Neural crest cell (in vitro differentiated cells): Measurements from ENCODE around the gene MCF2L. TPM values are rescaled to one million over a fixed set of nuclear protein-coding genes. Genes with fewer than 3 reads are reported as not detected.

ENCODE experiments used
- DNase-seq: peaks from one replicate; pipeline ENCODE4 v3.0.0; 2021; ENCODE audit warnings: low read depth, mixed read lengths, low spot score
- H3K27ac Mint-ChIP-seq: one replicate; pipeline ENCODE4 v1.8.0; 2021; ENCODE audit warnings: mild to moderate bottlenecking, mixed read lengths; ENCODE audit not compliant: unreplicated experiment
- H3K27me3 Mint-ChIP-seq: 2 replicates; pipeline ENCODE4 v1.8.0; 2021; ENCODE audit warnings: low read depth, mild to moderate bottlenecking, mixed read lengths
- H3K36me3 Mint-ChIP-seq: 2 replicates; pipeline ENCODE4 v1.8.0; 2021; ENCODE audit warnings: low read depth, mild to moderate bottlenecking, mixed read lengths
- H3K4me1 Mint-ChIP-seq: 2 replicates; pipeline ENCODE4 v1.8.0; 2021; ENCODE audit warnings: mixed read lengths
- H3K4me3 Mint-ChIP-seq: one replicate; pipeline ENCODE4 v1.8.0; 2021; ENCODE audit warnings: mild to moderate bottlenecking, mixed read lengths
- H3K9me3 Mint-ChIP-seq: 2 replicates; pipeline ENCODE4 v1.8.0; 2021; ENCODE audit warnings: mixed read lengths
- CTCF ChIP-seq: fragments of 200-600 bp; sonication (generic); conservative IDR thresholded peaks from 2 replicates; pipeline ENCODE4 v1.5.0; 2021; ENCODE audit warnings: antibody characterized with exemption, mild to moderate bottlenecking
- total RNA-seq: library from RNA; stranded (reverse); gene quantifications from 2 replicates; pipeline ENCODE4 v1.2.1, GENCODE V29; 2021

MCF2L gene
- total RNA-seq, 1 donor from 2014 or later, result 59.9 TPM

- Mint-ChIP-seq H3K9me3 (no peaks in the 10 kb centered on the region), H3K4me3 (no peak overlapping the region), H3K4me1 (no peaks in the 10 kb centered on the region), H3K27ac (no peak overlapping the region), H3K27me3 (no peaks in the 10 kb centered on the region), H3K36me3 (no peaks in the 10 kb centered on the region)
- TF ChIP-seq CTCF, result no peak
- no peak for DNase-seq
Measured at GRCh38 chr13:113063091-113063491, 94.1 kb downstream of the MCF2L start.

DNA sequence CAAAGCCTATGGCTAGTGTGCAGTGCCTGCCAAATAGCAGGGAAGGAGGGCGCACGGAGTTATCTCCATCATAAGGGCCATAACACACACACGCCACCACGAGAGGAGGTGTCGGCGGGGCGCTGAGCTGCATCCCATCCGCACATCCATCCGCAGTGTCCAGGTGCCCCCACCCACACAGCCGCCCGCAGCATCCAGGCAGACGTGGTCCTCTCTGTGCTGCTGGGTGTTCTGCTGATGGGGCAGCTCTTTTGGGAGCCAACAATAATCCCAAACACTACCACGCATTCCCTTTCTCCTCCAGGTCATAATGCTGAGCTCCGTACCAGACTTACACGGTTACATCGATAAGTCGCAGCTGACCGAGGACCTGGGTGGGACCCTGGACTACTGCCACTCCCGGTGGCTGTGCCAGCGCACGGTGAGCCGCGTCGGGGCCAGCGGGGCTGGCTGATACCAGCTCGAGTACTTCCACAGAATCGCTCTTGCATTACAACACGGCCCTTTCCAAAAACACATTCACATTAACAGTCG is 95.1 kb downstream of the MCF2L start:
- no peaks in the 10 kb centered on the region for H3K36me3 Mint-ChIP-seq
- no peak overlapping the region for H3K27ac Mint-ChIP-seq
- no peaks in the 10 kb centered on the region for H3K9me3 Mint-ChIP-seq
- H3K4me1 Mint-ChIP-seq, result no peaks in the 10 kb centered on the region
- no peak for DNase-seq
- TF ChIP-seq CTCF, result no peak
- no peak overlapping the region for H3K4me3 Mint-ChIP-seq
- H3K27me3 Mint-ChIP-seq, result no peaks in the 10 kb centered on the region

GRCh38 chr13:113064534-113065405 is 95.8 kb downstream of the MCF2L start:
- no peak for DNase-seq
- H3K4me1 Mint-ChIP-seq, result no peaks in the 10 kb centered on the region
- no peak for TF ChIP-seq CTCF
- no peaks in the 10 kb centered on the region for H3K36me3 Mint-ChIP-seq
- H3K27me3 Mint-ChIP-seq, result no peaks in the 10 kb centered on the region
- H3K9me3 Mint-ChIP-seq, result no peaks in the 10 kb centered on the region
- H3K4me3 Mint-ChIP-seq, result no peak overlapping the region
- peak overlapping the region; percentile 35 for H3K27ac Mint-ChIP-seq

- H3K9me3 Mint-ChIP-seq, result no peaks in the 10 kb centered on the region
- H3K27me3 Mint-ChIP-seq, result no peaks in the 10 kb centered on the region
- no peak for TF ChIP-seq CTCF
- H3K27ac Mint-ChIP-seq, result no peak overlapping the region
- peaks cover 4% of the 10 kb centered on the region for H3K36me3 Mint-ChIP-seq
- no peak overlapping the region for H3K4me3 Mint-ChIP-seq
- no peaks in the 10 kb centered on the region for H3K4me1 Mint-ChIP-seq
- DNase-seq, result no peak
Measured at GRCh38 chr13:113065406-113066141, 96.6 kb downstream of the MCF2L start.

- H3K9me3 Mint-ChIP-seq, result no peaks in the 10 kb centered on the region
- H3K36me3 Mint-ChIP-seq, result peaks cover 9% of the 10 kb centered on the region
- TF ChIP-seq CTCF, result no peak
- no peak overlapping the region for H3K27ac Mint-ChIP-seq
- no peaks in the 10 kb centered on the region for H3K27me3 Mint-ChIP-seq
- DNase-seq, result no peak
- no peaks in the 10 kb centered on the region for H3K4me1 Mint-ChIP-seq
- no peak overlapping the region for H3K4me3 Mint-ChIP-seq
Measured at GRCh38 chr13:113066142-113066455, 97.1 kb downstream of the MCF2L start.
